GM18526 (cell line): Measurements from ENCODE around the gene MYO9A.

ENCODE experiments used
- POLR2A ChIP-seq: IDR thresholded peaks from 3 replicates; pipeline ENCODE4 v1.6.1; 2011; ENCODE audit not compliant: insufficient read length; ENCODE audit errors: extremely low read depth

MYO9A gene

GRCh38 chr15:71888797-71889196 is 229.2 kb downstream of the MYO9A start:
- TF ChIP-seq POLR2A = no peak

GRCh38 chr15:71885390-71885789 is 232.6 kb downstream of the MYO9A start:
- no peak for TF ChIP-seq POLR2A

- TF ChIP-seq POLR2A = no peak
These were observed 234.5 kb downstream of the MYO9A start for GRCh38 chr15:71883447-71883846.

- no peak for TF ChIP-seq POLR2A
These were observed 237.7 kb downstream of the MYO9A start for GRCh38 chr15:71880276-71880675.

GRCh38 chr15:71874245-71874644 is 243.7 kb downstream of the MYO9A start:
- no peak for TF ChIP-seq POLR2A

- no peak for TF ChIP-seq POLR2A
These were observed 264.4 kb downstream of the MYO9A start for GRCh38 chr15:71853543-71853942.

- TF ChIP-seq POLR2A = no peak
These were observed 273.0 kb downstream of the MYO9A start for GRCh38 chr15:71844916-71845315.

- TF ChIP-seq POLR2A = no peak
These were observed 276.4 kb downstream of the MYO9A start for GRCh38 chr15:71841563-71841962.

GRCh38 chr15:71830981-71831380 is 287.0 kb downstream of the MYO9A start:
- no peak for TF ChIP-seq POLR2A

- no peak for TF ChIP-seq POLR2A
These were observed 291.8 kb downstream of the MYO9A start for GRCh38 chr15:71826196-71826595.

GRCh38 chr15:71825021-71825730 is 292.8 kb downstream of the MYO9A start:
- no peak for TF ChIP-seq POLR2A

GRCh38 chr15:71823801-71824200 is 294.1 kb downstream of the MYO9A start:
- TF ChIP-seq POLR2A = no peak

GRCh38 chr15:71822890-71823630 is 294.9 kb downstream of the MYO9A start:
- TF ChIP-seq POLR2A = no peak

- no peak for TF ChIP-seq POLR2A
These were observed 296.3 kb downstream of the MYO9A start for GRCh38 chr15:71821547-71822129.

GRCh38 chr15:71820127-71820526 is 297.8 kb downstream of the MYO9A start:
- TF ChIP-seq POLR2A = no peak

- no peak for TF ChIP-seq POLR2A
These were observed 300.6 kb downstream of the MYO9A start for GRCh38 chr15:71817351-71817750.

GRCh38 chr15:71815301-71815700 is 302.6 kb downstream of the MYO9A start:
- TF ChIP-seq POLR2A = no peak
